ENCODE data around the gene ELOB.
A peak's percentile ranks its signal among the peaks of the same experiment; 100 is the strongest.

ELOB gene

GRCh38 chr16:2817340-2818271 lies 40.5 kb upstream of the ELOB start:
- no CpG with 5 or more reads among the region's 68 CpGs for WGBS, 2 donors (ENCODE audit: extremely low coverage in 2 of 2, insufficient read length in 2 of 2, insufficient replicate concordance in 1 of 2)
- H3K27ac ChIP-seq (replicated peaks; ENCODE audit: low read length) = no peak overlapping the region
- no peak overlapping the region for H2BK15ac ChIP-seq (ENCODE audit: low read length)
- peaks cover 0 to 8% of the 10 kb centered on the region in 2 donors for H3K4me1 ChIP-seq (ENCODE audit: control insufficient read depth in 2 of 2, insufficient read depth in 1 of 2, low read depth in 1 of 2, low read length in 2 of 2)
- no peak overlapping the region for H2BK5ac ChIP-seq (ENCODE audit: low read length)
- no peak overlapping the region for H3K14ac ChIP-seq (ENCODE audit: low read length)
- no peaks in the 10 kb centered on the region for H3K9me3 ChIP-seq (replicated peaks in 1 of 2; ENCODE audit: control insufficient read depth in 2 of 2, insufficient read depth in 1 of 2, low read depth in 1 of 2, low read length in 2 of 2)
- peak overlapping the region; percentile 10 for H3K23ac ChIP-seq (ENCODE audit: low read depth, low read length, poor library complexity)
- H4K91ac ChIP-seq (ENCODE audit: low read depth, low read length, poor library complexity) = no peak overlapping the region
- peak overlapping the region; percentile 65 for H4K8ac ChIP-seq (ENCODE audit: low read depth, low read length)
- no peak overlapping the region for H2AK5ac ChIP-seq (ENCODE audit: low read depth, low read length)
- peak overlapping the region; percentile 11 for H3K18ac ChIP-seq (ENCODE audit: low read length)
- H2BK120ac ChIP-seq (ENCODE audit: low read depth, low read length) = peak overlapping the region; percentile 17
- H2AFZ ChIP-seq (ENCODE audit: low read length) = no peak overlapping the region
- DNase-seq (ENCODE audit: low spot score) = no peak
- H3K4me2 ChIP-seq (ENCODE audit: insufficient read depth, low read length, poor library complexity, severe bottlenecking) = no peak overlapping the region
- no peaks in the 10 kb centered on the region for H3K36me3 ChIP-seq (replicated peaks in 1 of 2; ENCODE audit: control insufficient read depth in 2 of 2, insufficient read depth in 2 of 2, low read length in 2 of 2)
- peak overlapping the region; percentile 53 for H3K4ac ChIP-seq (ENCODE audit: low read length)
- peaks cover 0 to 48% (median 0%) of the 10 kb centered on the region in 3 experiments for H3K27me3 ChIP-seq (ENCODE audit: control insufficient read depth in 3 of 3, insufficient read depth in 3 of 3, low read depth in 1 of 3, low read length in 3 of 3)
- no peak overlapping the region for H3K9ac ChIP-seq (ENCODE audit: low read depth, low read length, poor library complexity)
- H3K79me1 ChIP-seq (ENCODE audit: low read depth, low read length) = no peaks in the 10 kb centered on the region
- H2BK12ac ChIP-seq (ENCODE audit: low read length) = peak overlapping the region; percentile 75
- no peak overlapping the region for H3K4me3 ChIP-seq (ENCODE audit: low read length in 2 of 2)

GRCh38 chr16:2816751-2817339 lies 39.8 kb upstream of the ELOB start, which contains the start of gene PRSS21:
PRSS21 (plus strand) TSS chr16:2817237; CDS start chr16:2817269, 32 bp downstream.
- H3K4me3 ChIP-seq (ENCODE audit: low read length in 2 of 2) = no peak within 1 kb of the TSS
- no peak for DNase-seq (ENCODE audit: low spot score)
- H2AK5ac ChIP-seq (ENCODE audit: low read depth, low read length) = peak within 1 kb of the TSS; percentile 21

GRCh38 chr16:2815299-2815771 lies 38.3 kb upstream of the ELOB start:
- H3K4me2 ChIP-seq (ENCODE audit: insufficient read depth, low read length, poor library complexity, severe bottlenecking) = no peak overlapping the region
- no peak overlapping the region for H4K91ac ChIP-seq (ENCODE audit: low read depth, low read length, poor library complexity)
- H4K8ac ChIP-seq (ENCODE audit: low read depth, low read length) = no peak overlapping the region
- no peak overlapping the region for H2BK12ac ChIP-seq (ENCODE audit: low read length)
- H3K9me3 ChIP-seq (replicated peaks in 1 of 2; ENCODE audit: control insufficient read depth in 2 of 2, insufficient read depth in 1 of 2, low read depth in 1 of 2, low read length in 2 of 2) = no peaks in the 10 kb centered on the region
- peaks cover 0 to 4% of the 10 kb centered on the region in 2 donors for H3K4me1 ChIP-seq (ENCODE audit: control insufficient read depth in 2 of 2, insufficient read depth in 1 of 2, low read depth in 1 of 2, low read length in 2 of 2)
- no peak for DNase-seq (ENCODE audit: low spot score)
- H3K14ac ChIP-seq (ENCODE audit: low read length) = no peak overlapping the region
- peak overlapping the region; percentile 46 for H2AFZ ChIP-seq (ENCODE audit: low read length)
- H3K79me1 ChIP-seq (ENCODE audit: low read depth, low read length) = peaks cover 2% of the 10 kb centered on the region
- H2AK5ac ChIP-seq (ENCODE audit: low read depth, low read length) = no peak overlapping the region
- H2BK5ac ChIP-seq (ENCODE audit: low read length) = no peak overlapping the region
- no peak overlapping the region for H3K23ac ChIP-seq (ENCODE audit: low read depth, low read length, poor library complexity)
- H3K27ac ChIP-seq (replicated peaks; ENCODE audit: low read length) = no peak overlapping the region
- H2BK120ac ChIP-seq (ENCODE audit: low read depth, low read length) = no peak overlapping the region
- peaks cover 0 to 40% (median 0%) of the 10 kb centered on the region in 3 experiments for H3K27me3 ChIP-seq (ENCODE audit: control insufficient read depth in 3 of 3, insufficient read depth in 3 of 3, low read depth in 1 of 3, low read length in 3 of 3)
- H3K4ac ChIP-seq (ENCODE audit: low read length) = no peak overlapping the region
- H3K18ac ChIP-seq (ENCODE audit: low read length) = no peak overlapping the region
- no peaks in the 10 kb centered on the region for H3K36me3 ChIP-seq (replicated peaks in 1 of 2; ENCODE audit: control insufficient read depth in 2 of 2, insufficient read depth in 2 of 2, low read length in 2 of 2)
- WGBS, 2 donors (ENCODE audit: extremely low coverage in 2 of 2, insufficient read length in 2 of 2, insufficient replicate concordance in 1 of 2) = no CpG with 5 or more reads among the region's 10 CpGs
- H2BK15ac ChIP-seq (ENCODE audit: low read length) = no peak overlapping the region
- no peak overlapping the region for H3K4me3 ChIP-seq (ENCODE audit: low read length in 2 of 2)
- no peak overlapping the region for H3K9ac ChIP-seq (ENCODE audit: low read depth, low read length, poor library complexity)

More at GRCh38 chr16:2816751-2817339, 39.8 kb upstream of the ELOB start, which contains the start of gene PRSS21:
- H3K36me3 ChIP-seq (replicated peaks in 1 of 2; ENCODE audit: control insufficient read depth in 2 of 2, insufficient read depth in 2 of 2, low read length in 2 of 2) = no peaks in the 10 kb centered on the region
- H3K23ac ChIP-seq (ENCODE audit: low read depth, low read length, poor library complexity) = peak within 1 kb of the TSS; percentile 10
- H2BK15ac ChIP-seq (ENCODE audit: low read length) = no peak within 1 kb of the TSS
- no peak within 1 kb of the TSS for H2BK120ac ChIP-seq (ENCODE audit: low read depth, low read length)
- peaks cover 2% of the 10 kb centered on the region for H3K79me1 ChIP-seq (ENCODE audit: low read depth, low read length)
- peak within 1 kb of the TSS; percentile 65 for H4K8ac ChIP-seq (ENCODE audit: low read depth, low read length)
- no peak within 1 kb of the TSS for H2BK5ac ChIP-seq (ENCODE audit: low read length)
- no peak within 1 kb of the TSS for H3K9ac ChIP-seq (ENCODE audit: low read depth, low read length, poor library complexity)
- H3K27ac ChIP-seq (replicated peaks; ENCODE audit: low read length) = no peak within 1 kb of the TSS
- no CpG with 5 or more reads among the region's 28 CpGs for WGBS, 2 donors (ENCODE audit: extremely low coverage in 2 of 2, insufficient read length in 2 of 2, insufficient replicate concordance in 1 of 2)
- H3K9me3 ChIP-seq (replicated peaks in 1 of 2; ENCODE audit: control insufficient read depth in 2 of 2, insufficient read depth in 1 of 2, low read depth in 1 of 2, low read length in 2 of 2) = no peaks in the 10 kb centered on the region
- H2BK12ac ChIP-seq (ENCODE audit: low read length) = peak within 1 kb of the TSS; percentile 75
- H2AFZ ChIP-seq (ENCODE audit: low read length) = no peak within 1 kb of the TSS
- H3K4me2 ChIP-seq (ENCODE audit: insufficient read depth, low read length, poor library complexity, severe bottlenecking) = no peak within 1 kb of the TSS
- H3K27me3 ChIP-seq (ENCODE audit: control insufficient read depth in 3 of 3, insufficient read depth in 3 of 3, low read depth in 1 of 3, low read length in 3 of 3) = peaks cover 0 to 46% (median 0%) of the 10 kb centered on the region in 3 experiments
- H4K91ac ChIP-seq (ENCODE audit: low read depth, low read length, poor library complexity) = no peak within 1 kb of the TSS
- H3K14ac ChIP-seq (ENCODE audit: low read length) = no peak within 1 kb of the TSS
- H3K4me1 ChIP-seq (ENCODE audit: control insufficient read depth in 2 of 2, insufficient read depth in 1 of 2, low read depth in 1 of 2, low read length in 2 of 2) = peaks cover 0 to 8% of the 10 kb centered on the region in 2 donors
- peak within 1 kb of the TSS; percentile 53 for H3K4ac ChIP-seq (ENCODE audit: low read length)
- H3K18ac ChIP-seq (ENCODE audit: low read length) = no peak within 1 kb of the TSS
